Measurements from ENCODE around the gene PNKP. TPM values are rescaled to one million over a fixed set of nuclear protein-coding genes. Genes with fewer than 3 reads are reported as not detected.

The PNKP gene
- total RNA-seq, 1 donor from 2014 or later: 40.3 TPM

DNA sequence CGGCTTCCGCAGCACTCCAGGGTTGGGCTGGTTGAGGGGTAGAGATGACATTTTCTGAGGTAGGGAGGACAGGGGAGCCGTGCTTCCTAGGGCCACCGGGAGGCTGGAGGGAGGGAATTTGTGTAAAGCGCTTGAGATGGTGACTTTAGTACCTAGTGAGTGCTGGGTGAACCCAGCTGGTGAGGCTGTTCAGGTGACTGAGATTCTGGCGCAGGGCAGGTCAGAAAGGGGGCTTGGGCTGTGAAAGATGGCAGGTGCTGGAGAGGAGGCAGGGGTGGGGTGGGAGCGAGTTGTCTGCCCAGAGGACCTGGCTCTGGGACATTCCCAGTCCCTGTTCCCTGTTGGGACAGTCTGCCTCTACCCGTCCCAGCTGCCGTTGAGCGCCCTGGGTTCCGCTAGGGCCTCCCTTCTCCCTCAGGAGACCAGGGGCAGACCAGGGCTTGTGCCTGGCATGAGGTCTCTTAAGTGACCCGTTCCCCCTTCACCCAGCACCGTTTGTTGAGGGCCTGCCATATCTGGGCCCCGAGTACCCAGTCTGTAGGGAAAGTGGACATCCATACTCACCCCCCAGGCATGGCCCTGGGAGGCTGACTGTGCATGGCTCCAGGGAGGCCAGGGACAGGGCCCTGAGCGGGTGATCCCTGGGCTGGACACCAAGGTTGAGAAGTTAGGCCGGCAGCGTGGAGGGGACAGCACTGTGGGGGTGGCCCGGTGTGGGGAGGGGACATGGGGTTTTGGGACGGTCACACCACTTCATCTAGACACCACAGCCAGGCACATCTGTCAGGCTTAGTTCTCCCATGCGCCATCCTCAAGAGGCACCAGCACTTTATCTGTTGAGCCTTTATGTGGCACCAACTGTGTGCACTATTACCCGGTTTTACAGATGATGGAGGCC, 11.5 kb downstream of the PNKP start:
- no peak for DNase-seq (ENCODE audit: extremely low spot score in 2 of 2)
- Histone ChIP-seq H3K36me3 (peaks cover 0 to 43% of the 10 kb centered on the region in 2 donors), H3K4me3 (no peak overlapping the region), H3K9me3 (no peaks in the 10 kb centered on the region), H3K27me3 (no peaks in the 10 kb centered on the region), H3K27ac (no peak overlapping the region), H3K4me1 (peaks cover 33% of the 10 kb centered on the region)
- intact Hi-C loops (cut with DNase I): loop anchor here (10.0 kb wide), 1 partner anchor 101 kb away; no protein-coding TSS in a partner anchor
- TF ChIP-seq POLR2A (IDR thresholded peaks at IDR 0.05) (no peak), POLR2AphosphoS5 (IDR thresholded peaks at IDR 0.05; ENCODE audit: insufficient read depth in 1 of 2, low read depth in 1 of 2) (no peak)
- TF ChIP-seq, protein P1, sequence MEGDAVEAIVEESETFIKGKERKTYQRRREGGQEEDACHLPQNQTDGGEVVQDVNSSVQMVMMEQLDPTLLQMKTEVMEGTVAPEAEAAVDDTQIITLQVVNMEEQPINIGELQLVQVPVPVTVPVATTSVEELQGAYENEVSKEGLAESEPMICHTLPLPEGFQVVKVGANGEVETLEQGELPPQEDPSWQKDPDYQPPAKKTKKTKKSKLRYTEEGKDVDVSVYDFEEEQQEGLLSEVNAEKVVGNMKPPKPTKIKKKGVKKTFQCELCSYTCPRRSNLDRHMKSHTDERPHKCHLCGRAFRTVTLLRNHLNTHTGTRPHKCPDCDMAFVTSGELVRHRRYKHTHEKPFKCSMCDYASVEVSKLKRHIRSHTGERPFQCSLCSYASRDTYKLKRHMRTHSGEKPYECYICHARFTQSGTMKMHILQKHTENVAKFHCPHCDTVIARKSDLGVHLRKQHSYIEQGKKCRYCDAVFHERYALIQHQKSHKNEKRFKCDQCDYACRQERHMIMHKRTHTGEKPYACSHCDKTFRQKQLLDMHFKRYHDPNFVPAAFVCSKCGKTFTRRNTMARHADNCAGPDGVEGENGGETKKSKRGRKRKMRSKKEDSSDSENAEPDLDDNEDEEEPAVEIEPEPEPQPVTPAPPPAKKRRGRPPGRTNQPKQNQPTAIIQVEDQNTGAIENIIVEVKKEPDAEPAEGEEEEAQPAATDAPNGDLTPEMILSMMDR (IDR thresholded peaks at IDR 0.05): no peak

DNA sequence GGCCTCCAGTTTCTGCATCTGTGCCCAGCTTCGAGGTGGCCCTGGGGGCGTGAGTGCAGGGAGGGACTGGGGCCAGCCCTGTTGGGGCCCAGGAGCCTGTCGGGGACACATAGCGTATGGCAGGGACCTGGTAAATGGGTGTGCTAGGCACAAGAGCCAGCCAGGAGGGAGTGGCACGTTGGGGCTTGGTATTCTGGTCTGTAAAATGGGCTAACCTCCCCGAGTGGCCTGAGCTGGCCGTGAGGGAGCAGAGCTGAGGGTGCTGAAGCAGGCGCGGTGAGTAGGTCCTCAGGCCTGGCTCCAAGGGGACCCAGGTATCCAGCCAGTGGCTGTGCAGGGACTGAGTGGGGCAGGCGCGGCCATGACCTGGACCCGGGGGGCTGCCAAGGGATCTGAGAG, 12.1 kb downstream of the PNKP start:
- no peak for DNase-seq (ENCODE audit: extremely low spot score in 2 of 2)
- peaks cover 0 to 38% of the 10 kb centered on the region in 2 donors for H3K36me3 ChIP-seq
- no peak overlapping the region for H3K27ac ChIP-seq
- H3K27me3 ChIP-seq: no peaks in the 10 kb centered on the region
- no peaks in the 10 kb centered on the region for H3K9me3 ChIP-seq
- peaks cover 31% of the 10 kb centered on the region for H3K4me1 ChIP-seq
- H3K4me3 ChIP-seq: no peak overlapping the region
- intact Hi-C loops (cut with DNase I): loop anchor here (10.0 kb wide), 1 partner anchor 100 kb away; no protein-coding TSS in a partner anchor
- TF ChIP-seq POLR2AphosphoS5 (IDR thresholded peaks at IDR 0.05; ENCODE audit: insufficient read depth in 1 of 2, low read depth in 1 of 2) (no peak), POLR2A (IDR thresholded peaks at IDR 0.05) (no peak)
- TF ChIP-seq, protein P1 (IDR thresholded peaks at IDR 0.05): no peak

DNA sequence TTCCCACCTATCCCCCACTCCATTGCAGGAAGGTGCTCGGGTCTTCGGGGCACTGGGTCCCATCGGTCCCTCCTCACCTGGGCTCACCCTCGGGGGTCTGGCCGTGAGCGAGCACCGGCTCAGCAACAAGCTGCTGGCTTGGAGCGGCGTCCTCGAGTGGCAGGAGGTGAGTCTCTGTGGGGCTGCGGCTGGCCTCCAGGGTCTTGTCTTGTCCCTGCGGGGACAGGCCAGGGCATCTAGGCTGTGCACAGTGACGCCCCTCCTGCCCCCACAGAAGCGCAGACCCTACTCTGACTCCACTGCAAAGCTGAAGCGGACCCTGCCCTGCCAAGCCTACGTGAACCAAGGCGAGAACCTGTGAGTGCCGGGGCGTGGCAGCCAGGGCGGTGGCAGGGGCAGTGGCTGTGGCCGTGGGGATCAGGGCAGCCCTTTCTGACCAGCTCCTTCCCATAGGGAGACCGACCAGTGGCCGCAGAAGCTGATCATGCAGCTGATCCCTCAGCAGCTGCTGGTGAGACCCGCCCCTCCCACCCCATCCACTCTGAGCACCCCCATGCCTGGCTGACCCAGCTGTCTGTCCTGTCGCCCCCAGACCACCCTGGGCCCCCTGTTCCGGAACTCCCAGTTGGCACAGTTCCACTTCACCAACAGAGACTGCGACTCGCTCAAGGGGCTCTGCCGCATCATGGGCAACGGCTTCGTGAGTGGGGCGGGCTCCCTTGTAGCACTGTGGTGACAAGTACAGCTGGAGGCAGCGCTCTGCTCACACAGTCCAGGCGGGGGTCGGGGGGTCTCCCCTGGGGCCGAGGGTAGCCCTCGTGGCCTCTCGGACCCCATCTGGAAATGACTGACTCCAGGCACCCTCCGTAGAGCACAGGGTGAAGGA, 12.8 kb downstream of the PNKP start:
- no peak for DNase-seq (ENCODE audit: extremely low spot score in 2 of 2)
- no peak for TF ChIP-seq POLR2AphosphoS5 (IDR thresholded peaks at IDR 0.05; ENCODE audit: insufficient read depth in 1 of 2, low read depth in 1 of 2)
- no peaks in the 10 kb centered on the region for H3K27me3 ChIP-seq
- peaks cover 0 to 38% of the 10 kb centered on the region in 2 donors for H3K36me3 ChIP-seq
- no peak overlapping the region for H3K4me3 ChIP-seq
- no peak overlapping the region for H3K27ac ChIP-seq
- intact Hi-C loops (cut with DNase I): loop anchor here (10.0 kb wide), 1 partner anchor 100 kb away; no protein-coding TSS in a partner anchor
- peaks cover 36% of the 10 kb centered on the region for H3K4me1 ChIP-seq
- H3K9me3 ChIP-seq: no peaks in the 10 kb centered on the region

DNA sequence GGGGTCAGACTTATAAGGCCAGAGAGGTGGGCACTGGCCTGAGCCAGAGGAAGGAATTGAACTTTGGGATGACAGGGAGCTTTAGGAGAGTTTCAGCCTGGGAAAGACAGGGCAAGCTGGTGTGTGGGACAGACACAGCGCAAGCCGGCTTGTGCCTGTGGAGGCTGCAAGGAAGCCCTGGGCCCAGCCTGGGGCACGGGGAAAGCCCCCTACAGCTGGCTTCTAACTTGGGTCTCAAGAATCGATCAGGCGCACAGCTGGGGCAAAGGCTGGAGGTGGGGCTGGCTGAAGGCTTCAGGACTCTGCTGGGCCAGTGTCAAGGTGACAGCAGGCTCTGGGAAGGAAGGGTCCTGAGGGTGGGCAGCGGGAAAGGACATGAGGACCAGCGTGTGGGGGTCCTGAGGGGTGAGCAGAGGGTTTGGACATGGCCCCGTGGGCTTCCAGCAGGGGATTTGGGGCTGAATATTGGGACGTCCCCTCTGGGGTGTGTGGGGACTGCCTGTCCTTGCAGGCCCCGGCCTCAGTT, 13.5 kb downstream of the PNKP start:
- TF ChIP-seq POLR2A (IDR thresholded peaks at IDR 0.05): no peak
- TF ChIP-seq, protein P1 (IDR thresholded peaks at IDR 0.05): no peak
- TF ChIP-seq POLR2AphosphoS5 (IDR thresholded peaks at IDR 0.05; ENCODE audit: insufficient read depth in 1 of 2, low read depth in 1 of 2): no peak
- Histone ChIP-seq H3K27me3 (no peaks in the 10 kb centered on the region), H3K36me3 (peaks cover 0 to 38% of the 10 kb centered on the region in 2 donors), H3K4me1 (peaks cover 36% of the 10 kb centered on the region), H3K4me3 (no peak overlapping the region), H3K9me3 (no peaks in the 10 kb centered on the region), H3K27ac (no peak overlapping the region)
- intact Hi-C loops (cut with DNase I): loop anchor here (10.0 kb wide), 1 partner anchor 99 kb away; no protein-coding TSS in a partner anchor
- no peak for DNase-seq (ENCODE audit: extremely low spot score in 2 of 2)

DNA sequence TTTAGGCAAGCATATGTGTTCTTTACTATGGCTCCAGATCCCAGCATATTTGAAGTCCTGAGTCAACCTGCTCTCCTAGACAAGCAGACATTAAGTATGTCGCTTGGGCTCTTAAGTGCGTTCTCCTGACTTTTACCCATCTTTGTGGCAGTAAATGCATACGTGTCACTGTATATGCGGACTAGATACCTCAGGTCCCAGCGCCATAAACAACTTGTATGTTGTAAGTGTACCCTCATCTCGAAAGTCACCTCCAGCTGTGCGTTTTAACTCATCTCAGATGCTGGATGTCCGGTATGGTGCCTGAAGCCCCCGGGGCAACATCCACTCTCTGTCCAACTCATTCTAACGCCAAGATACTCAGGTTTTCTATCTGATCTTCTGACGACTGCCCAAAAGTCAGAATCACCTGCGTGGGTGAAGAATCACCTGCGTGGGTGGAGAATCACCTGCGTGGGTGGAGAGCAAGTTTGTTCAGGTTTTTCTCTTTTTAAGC, 14.7 kb downstream of the PNKP start:
- TF ChIP-seq, protein P1 (IDR thresholded peaks at IDR 0.05): no peak
- TF ChIP-seq POLR2A (IDR thresholded peaks at IDR 0.05) (no peak), POLR2AphosphoS5 (IDR thresholded peaks at IDR 0.05; ENCODE audit: insufficient read depth in 1 of 2, low read depth in 1 of 2) (no peak)
- H3K36me3 ChIP-seq: peaks cover 0 to 31% of the 10 kb centered on the region in 2 donors
- intact Hi-C loops (cut with DNase I): loop anchor here (10.0 kb wide), 1 partner anchor 98 kb away; no protein-coding TSS in a partner anchor
- H3K4me1 ChIP-seq: peaks cover 36% of the 10 kb centered on the region
- no peak for DNase-seq (ENCODE audit: extremely low spot score in 2 of 2)
- peak overlapping the region; percentile 100 for H3K27ac ChIP-seq
- peak overlapping the region; percentile 83 to 93 for H3K4me3 ChIP-seq
- H3K27me3 ChIP-seq: no peaks in the 10 kb centered on the region
- H3K9me3 ChIP-seq: no peaks in the 10 kb centered on the region
